ENCODE data around the gene CFAP73. TPM values are rescaled to one million over a fixed set of nuclear protein-coding genes. Genes with fewer than 3 reads are reported as not detected.

The CFAP73 gene
- total and polyA plus RNA-seq, 10 of the 15 experiments (the other 5 are each of a cell fraction or from before 2014, with no cell fraction given): 0.18 TPM; not detected in 9

- TF ChIP-seq CUX1 (IDR thresholded peaks at IDR 0.05; ENCODE audit: insufficient replicate concordance, low read depth, low read length) (peak; percentile 63), JUNB (IDR thresholded peaks at IDR 0.05) (no peak), MEF2B (IDR thresholded peaks at IDR 0.05; ENCODE audit: partially characterized antibody, poor library complexity, severe bottlenecking) (peak; percentile 97), CTCF (IDR thresholded peaks at IDR 0.05 in 2 of 3, conservative IDR thresholded peaks at IDR 0.05 in 1 of 3; ENCODE audit: control insufficient read depth in 2 of 3, extremely low read depth in 1 of 3, insufficient read depth in 1 of 3, low read depth in 3 of 3, low read length in 3 of 3) (no peak), EP300 (IDR thresholded peaks at IDR 0.05; ENCODE audit: borderline replicate concordance in 1 of 2, control insufficient read depth in 1 of 2, low read depth in 2 of 2, low read length in 2 of 2) (peak in 1 of 2 experiments; percentile 61; a peak in 1 of 4 replicates), RELB (IDR thresholded peaks at IDR 0.05; ENCODE audit: low read depth) (peak; percentile 55; the same call in 1 of the 2 replicates), TCF3 (IDR thresholded peaks at IDR 0.05; ENCODE audit: borderline replicate concordance, insufficient read depth, low read depth, low read length) (no peak), NBN (IDR thresholded peaks at IDR 0.05) (0 out of 2 replicates have a peak, but pooled peaks have one; percentile 29)
Measured at GRCh38 chr12:113170926-113171325, 21.4 kb downstream of the CFAP73 start (continued).
